CD4-positive, alpha-beta T cell treated with Interleukin-6 for 4 hours (primary cell): ENCODE data around the gene TMCO4.

Source experiments
- DNase-seq: peaks from one replicate; pipeline ENCODE4 v3.0.0-alpha.2; 2020; ENCODE audit warnings: mixed read lengths

The TMCO4 gene

DNA sequence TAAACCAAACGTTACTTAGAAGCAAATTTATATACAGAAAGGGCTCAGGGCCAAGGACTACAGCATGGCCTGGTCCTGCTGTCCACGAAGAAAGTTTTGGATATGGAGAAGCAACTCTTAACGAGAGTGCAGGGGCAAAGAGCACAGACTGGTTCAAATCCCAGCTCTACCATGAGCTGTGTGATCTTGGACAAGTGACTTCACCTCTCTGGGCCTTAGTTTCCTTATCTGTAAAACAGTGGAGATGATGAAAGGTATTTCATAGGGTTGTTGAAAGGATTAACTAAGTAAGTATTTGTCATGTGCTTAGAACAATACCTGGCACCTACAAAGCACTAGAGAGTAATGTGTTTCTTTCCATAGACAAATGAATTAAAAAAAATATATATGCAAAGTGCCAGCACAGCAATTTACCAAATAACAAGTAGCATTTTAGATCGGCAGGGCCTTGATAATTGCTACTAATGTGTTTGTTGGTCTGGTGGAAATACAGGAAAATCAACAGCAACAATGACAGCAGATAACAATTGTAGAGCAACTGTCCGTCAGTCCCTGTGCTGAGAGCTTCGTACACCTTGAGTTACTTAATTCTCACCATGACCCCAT lies 25.4 kb downstream of the TMCO4 start:
- no peak for DNase-seq

DNA sequence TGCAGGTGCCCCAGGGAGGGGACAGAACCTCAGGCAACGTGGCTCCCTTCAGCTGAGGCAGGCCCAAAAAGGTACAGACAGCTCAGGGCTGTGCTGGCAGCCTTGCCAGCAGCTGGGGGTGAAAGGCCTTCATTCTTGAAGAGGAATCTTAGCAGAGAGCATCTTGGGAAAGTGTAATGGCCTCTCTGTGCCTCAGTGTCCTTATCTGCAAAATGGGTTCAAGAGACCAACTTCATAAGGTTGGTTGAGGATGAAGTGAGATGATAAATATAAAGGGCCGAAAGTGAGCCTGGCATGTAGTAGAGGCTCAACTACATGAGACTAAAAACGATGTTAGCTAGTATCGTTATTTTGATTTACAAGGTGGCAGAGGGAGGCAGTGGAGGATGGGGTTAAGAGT lies 26.2 kb downstream of the TMCO4 start:
- no peak for DNase-seq

DNA sequence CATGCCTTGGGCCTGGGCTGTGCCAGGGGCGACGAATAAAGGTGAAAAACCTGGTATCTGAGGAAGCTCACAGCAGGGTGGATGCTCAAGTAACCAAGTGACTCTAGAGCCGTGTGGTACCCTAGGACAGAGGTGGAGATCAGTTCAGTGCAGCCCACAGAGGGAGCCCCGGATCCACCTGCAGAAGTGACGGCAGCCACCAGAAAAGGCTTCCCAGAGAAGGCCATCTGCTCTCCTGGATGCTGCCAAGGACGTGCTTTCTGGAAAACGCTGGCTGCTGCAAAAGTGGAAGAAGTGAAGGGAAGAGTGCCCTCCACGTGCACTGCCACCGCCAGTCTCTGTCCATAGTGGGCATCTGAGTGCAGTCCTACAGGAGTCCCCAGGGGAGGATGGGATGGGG lies 27.7 kb downstream of the TMCO4 start:
- DNase-seq = no peak

GRCh38 chr1:19771350-19771749 lies 28.4 kb downstream of the TMCO4 start:
- no peak for DNase-seq

DNA sequence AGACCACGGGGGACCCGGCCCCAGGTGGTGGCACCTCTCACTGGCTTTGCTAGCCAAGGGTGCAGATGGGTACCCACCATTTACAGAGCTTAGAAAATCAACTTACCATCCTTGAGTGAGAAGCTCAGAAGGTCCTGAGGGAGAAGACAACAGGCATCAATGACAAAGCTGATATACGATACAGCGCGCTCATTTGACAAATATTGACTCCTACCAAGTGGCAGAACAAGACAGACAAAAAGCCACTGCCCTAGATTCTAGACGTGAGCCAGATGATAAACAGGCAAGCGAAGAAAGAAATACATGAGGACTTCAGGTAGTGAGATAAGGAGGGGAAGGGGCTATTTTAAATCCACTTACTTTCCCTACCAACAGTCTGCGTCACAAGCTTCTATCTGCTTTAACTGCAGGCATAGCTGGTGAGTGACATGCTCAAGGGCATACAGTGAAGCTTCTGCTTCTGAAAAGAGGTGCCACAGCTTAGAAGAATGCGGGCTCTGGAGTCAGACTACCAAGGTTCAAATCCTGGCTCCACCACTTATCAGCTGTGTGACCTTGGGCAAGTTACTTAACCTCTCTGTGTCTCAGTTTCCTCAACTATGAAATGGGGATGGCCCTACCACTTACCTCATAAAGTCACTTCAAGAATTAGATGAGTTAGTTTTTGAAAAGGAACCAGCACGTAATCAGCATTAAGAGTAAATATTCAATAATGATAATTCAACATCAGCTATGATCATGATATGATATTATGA lies 29.1 kb downstream of the TMCO4 start:
- no peak for DNase-seq

DNA sequence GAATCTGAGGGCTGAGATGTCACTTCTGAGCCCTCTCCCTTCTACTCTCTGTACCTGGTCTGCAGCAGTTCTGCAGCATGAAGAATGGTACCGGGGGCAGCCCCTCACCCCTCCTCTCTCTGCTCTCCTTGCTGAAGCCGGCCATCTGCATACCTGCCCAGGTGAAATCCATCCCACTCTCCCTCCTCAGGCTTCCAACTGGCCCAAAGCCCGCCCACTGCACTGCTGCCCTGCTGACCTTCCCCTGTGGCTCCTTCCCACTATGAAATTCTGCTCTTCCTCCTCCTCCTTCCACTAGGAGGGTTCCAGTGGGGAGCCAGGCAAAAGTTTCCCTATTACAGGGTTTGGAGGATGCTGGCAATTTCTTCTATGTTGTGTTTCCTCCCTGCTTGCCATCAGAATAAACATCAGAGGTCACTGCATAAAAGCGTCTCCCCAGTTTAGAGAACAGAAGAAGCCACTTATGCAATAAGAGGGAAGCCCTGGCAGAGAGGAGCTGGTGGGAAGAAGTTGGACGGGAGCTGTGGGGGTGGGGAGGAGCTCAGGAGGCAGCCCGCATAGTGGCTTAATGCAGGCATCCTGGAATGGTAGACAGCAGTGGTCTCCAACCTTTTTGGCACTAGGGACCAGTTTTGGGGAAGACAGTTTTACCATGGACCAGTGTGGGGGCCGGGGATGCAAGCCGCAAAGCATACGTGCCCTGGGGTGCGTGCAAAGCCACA lies 30.3 kb downstream of the TMCO4 start:
- DNase-seq = no peak

- DNase-seq = no peak
Measured at GRCh38 chr1:19768353-19769210, 31.1 kb downstream of the TMCO4 start.

- peak; percentile 11 for DNase-seq
Measured at GRCh38 chr1:19765623-19766022, 34.1 kb downstream of the TMCO4 start.

DNA sequence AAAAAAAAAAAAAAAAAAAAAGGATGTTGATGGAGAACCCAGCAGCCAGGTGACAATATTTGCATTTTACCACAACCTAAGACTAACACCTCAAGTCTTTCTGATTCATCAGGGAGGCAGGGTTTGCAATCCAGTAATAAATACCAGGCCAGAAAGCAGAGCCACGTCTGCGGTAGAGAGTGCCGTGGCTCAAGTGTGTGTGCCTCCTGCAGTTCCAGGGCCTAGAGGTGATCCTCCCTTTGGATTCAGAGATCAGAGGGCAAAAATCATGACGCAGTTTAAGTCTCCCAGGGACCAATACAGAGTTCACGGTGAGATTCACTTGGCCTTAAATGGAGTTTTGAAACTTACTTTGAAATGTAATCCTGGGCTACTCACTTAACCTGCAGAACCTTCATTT lies 34.9 kb downstream of the TMCO4 start:
- no peak for DNase-seq

- DNase-seq = peak; percentile 49
Measured at GRCh38 chr1:19762175-19762779, 37.4 kb downstream of the TMCO4 start.

DNA sequence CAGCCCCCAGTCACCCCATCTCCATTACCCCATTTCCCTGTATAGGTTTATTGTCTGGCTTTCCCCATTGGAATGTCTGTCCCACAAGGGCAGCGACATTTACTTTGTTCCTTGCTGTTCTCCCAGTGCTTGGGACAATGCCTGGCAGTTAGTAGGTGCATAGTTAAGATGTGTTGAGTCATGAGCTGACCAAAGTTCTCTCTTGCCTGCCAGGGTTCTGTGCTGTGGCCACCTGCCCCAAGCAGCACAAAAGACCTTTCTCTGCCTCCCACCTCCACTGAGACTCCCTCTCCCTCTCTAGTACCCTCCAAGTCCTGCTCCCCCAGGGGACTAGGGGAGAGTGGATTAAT lies 40.0 kb downstream of the TMCO4 start:
- DNase-seq = no peak

DNA sequence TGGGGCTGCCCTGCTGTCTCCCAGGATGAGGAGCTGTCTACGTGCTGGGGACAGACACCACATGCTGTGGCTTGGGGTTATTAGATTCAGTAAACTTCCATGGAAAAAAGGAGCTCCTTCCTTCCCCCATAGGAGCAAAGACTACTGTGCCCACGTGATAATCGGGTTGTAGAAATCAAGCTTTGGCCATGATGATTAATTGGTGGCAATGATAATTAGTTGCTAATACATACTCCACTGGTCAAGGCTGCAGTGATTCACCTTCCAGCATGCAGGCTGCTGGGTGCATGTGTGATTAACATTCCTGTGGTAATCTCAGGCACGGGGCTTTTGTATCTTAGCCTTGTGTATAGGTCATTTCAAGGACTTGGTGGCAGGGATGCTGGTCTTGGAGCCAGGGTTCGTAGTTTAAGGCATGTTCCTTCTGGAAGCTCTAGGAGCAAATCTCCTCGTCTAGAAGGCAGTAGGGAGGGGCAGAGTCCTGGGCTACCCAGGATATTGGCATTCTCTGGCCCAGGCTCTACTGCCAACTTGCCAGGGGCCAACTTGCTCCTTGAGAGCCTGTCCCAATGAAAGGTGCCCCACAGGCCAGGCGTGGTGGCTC lies 41.4 kb downstream of the TMCO4 start:
- DNase-seq = no peak

DNA sequence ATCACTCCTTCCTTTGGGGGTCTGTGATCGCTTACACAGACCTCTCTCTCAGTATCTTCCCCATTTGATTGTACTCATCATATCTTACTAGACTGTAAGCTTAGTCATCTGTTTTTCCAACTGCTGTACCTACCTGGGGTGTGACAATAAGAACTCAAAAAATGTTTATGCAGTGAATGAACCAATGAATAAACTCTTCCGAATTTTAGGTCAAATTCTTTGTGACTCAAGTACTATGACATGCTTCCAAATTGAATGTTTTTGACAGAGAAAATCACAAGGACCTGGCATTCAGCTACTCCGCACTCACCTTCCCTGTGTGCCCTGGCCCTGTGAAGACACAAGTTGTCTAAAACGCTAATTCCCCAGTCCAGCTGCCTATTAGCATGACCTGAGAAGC lies 42.1 kb downstream of the TMCO4 start:
- no peak for DNase-seq

DNA sequence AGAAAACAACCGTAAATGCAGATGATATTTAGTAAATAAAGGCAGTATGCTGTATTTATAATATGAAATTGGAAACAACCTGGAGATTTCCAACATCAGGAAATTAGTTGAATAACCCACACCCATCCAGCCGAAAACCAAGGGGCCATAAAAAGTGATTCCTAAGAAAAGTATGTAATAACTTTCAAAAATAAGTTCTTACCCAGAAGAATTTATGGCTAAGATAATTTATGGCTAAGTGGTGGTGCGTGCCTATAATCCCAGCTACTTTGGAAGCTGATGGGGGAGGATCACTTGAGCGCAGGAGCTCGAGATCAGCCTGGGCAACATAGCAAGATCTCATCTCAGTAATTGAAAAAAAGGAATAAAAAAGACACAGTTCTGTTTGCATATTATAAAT lies 43.2 kb downstream of the TMCO4 start:
- DNase-seq = no peak

- DNase-seq = no peak
Measured at GRCh38 chr1:19754482-19754881, 45.2 kb downstream of the TMCO4 start.

- no peak for DNase-seq
Measured at GRCh38 chr1:19752083-19752696, 47.5 kb downstream of the TMCO4 start.

- DNase-seq = no peak
Measured at GRCh38 chr1:19750882-19751276, 48.8 kb downstream of the TMCO4 start.

DNA sequence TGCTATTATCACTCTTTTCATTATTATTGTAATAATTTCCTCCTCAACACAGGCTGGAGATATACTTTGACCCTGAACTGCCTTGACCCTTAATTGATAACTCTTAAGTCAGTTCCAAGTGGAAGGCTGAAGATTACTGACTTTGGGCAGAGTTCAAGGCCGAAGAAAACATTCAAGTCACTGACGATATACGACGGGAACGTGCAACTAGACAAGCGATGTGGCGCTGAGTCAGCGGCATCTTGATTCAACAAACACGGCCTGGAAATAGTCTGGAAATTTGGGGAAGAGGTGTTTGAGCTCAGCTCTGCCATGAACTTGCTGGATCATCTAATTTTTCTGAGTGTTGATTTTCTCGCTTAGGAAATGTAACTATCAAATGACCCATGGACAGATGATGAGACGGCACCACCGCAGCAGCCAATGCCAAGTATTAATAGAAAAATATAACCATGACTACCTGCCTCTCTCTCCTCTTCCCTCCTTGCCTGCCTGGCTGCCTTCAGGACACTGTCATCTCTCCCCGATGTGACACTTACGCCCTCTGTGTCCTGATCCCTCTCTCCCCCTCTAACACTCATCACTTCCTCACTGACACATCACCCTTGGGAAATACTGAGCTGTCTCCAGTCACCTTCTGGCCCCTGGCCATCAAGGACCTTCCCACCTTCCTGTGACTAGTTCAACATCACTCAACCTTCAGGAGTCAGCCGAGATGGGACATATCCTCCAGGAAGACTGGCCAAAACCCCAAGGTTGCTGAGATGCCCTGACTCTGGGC lies 49.4 kb downstream of the TMCO4 start:
- DNase-seq = no peak

GRCh38 chr1:19749685-19750084 lies 50.0 kb downstream of the TMCO4 start:
- no peak for DNase-seq

GRCh38 chr1:19747761-19748160 lies 52.0 kb downstream of the TMCO4 start:
- no peak for DNase-seq

- DNase-seq = no peak
Measured at GRCh38 chr1:19744886-19745285, 54.8 kb downstream of the TMCO4 start.
